H9 (cell line): Measurements from ENCODE around the gene STX8. TPM values are rescaled to one million over a fixed set of nuclear protein-coding genes. Genes with fewer than 3 reads are reported as not detected.

ENCODE experiments used
- DNase-seq: peaks from one replicate; pipeline ENCODE4 v3.0.0-alpha.2; 2017
- H2AFZ ChIP-seq: one replicate; pipeline ENCODE4 v1.6.1; 2013; ENCODE audit warnings: mild to moderate bottlenecking, low read length, control low read depth, moderate library complexity
- H2AK5ac ChIP-seq: 2 replicates; pipeline ENCODE4 v1.6.1; 2013; ENCODE audit warnings: low read length, control low read depth, mixed read lengths; ENCODE audit not compliant: insufficient read length
- H2BK120ac ChIP-seq: one replicate; pipeline ENCODE4 v1.6.1; 2013; ENCODE audit warnings: low read depth, mild to moderate bottlenecking, low read length, control low read depth, inconsistent platforms; ENCODE audit not compliant: poor library complexity, severe bottlenecking
- H2BK12ac ChIP-seq: 2 replicates; pipeline ENCODE4 v1.6.1; 2013; ENCODE audit warnings: low read length, control low read depth, mixed read lengths, low read depth; ENCODE audit not compliant: insufficient read length
- H2BK15ac ChIP-seq: 2 replicates; pipeline ENCODE4 v1.6.1; 2013; ENCODE audit warnings: low read depth, low read length, control low read depth
- H2BK20ac ChIP-seq: one replicate; pipeline ENCODE4 v1.6.1; 2013; ENCODE audit warnings: low read depth, mild to moderate bottlenecking, low read length, control low read depth, inconsistent platforms; ENCODE audit not compliant: poor library complexity, severe bottlenecking
- H2BK5ac ChIP-seq: 2 replicates; pipeline ENCODE4 v1.6.1; 2013; ENCODE audit warnings: low read length, control low read depth, mixed read lengths; ENCODE audit not compliant: insufficient read length
- H3K14ac ChIP-seq: 2 replicates; pipeline ENCODE4 v1.6.1; 2013; ENCODE audit warnings: low read length, control low read depth; ENCODE audit not compliant: insufficient read depth
- H3K18ac ChIP-seq: 2 replicates; pipeline ENCODE4 v1.6.1; 2013; ENCODE audit warnings: low read depth, mild to moderate bottlenecking, mixed read lengths, low read length, control low read depth; ENCODE audit not compliant: insufficient read length
- H3K23ac ChIP-seq: 2 replicates; pipeline ENCODE4 v1.6.1; 2013; ENCODE audit warnings: low read length, control low read depth, mixed read lengths, low read depth; ENCODE audit not compliant: insufficient read length
- H3K23me2 ChIP-seq: 2 replicates; pipeline ENCODE4 v1.6.1; 2013; ENCODE audit warnings: low read depth, mild to moderate bottlenecking, mixed read lengths, low read length, control low read depth; ENCODE audit not compliant: insufficient read length, poor library complexity, severe bottlenecking
- H3K27ac ChIP-seq: 2 replicates; pipeline ENCODE4 v1.5.1; 2013; ENCODE audit warnings: low read length, control low read depth, mixed read lengths, low read depth; ENCODE audit not compliant: insufficient read length
- H3K27me3 ChIP-seq: 2 replicates; pipeline ENCODE4 v1.6.1; 2013; ENCODE audit warnings: low read length, control low read depth, inconsistent platforms; ENCODE audit not compliant: insufficient read depth
- H3K4ac ChIP-seq: 2 replicates; pipeline ENCODE4 v1.6.1; 2013; ENCODE audit warnings: low read depth, mild to moderate bottlenecking, control low read depth, inconsistent platforms, low read length, moderate library complexity
- H3K4me1 ChIP-seq: 2 replicates; pipeline ENCODE4 v1.6.1; 2013; ENCODE audit warnings: low read length, control low read depth, inconsistent platforms; ENCODE audit not compliant: insufficient read depth
- H3K4me2 ChIP-seq: 2 replicates; pipeline ENCODE4 v1.6.1; 2013; ENCODE audit warnings: low read length, control low read depth, mixed read lengths; ENCODE audit not compliant: insufficient read length, insufficient read depth
- H3K56ac ChIP-seq: 2 replicates; pipeline ENCODE4 v1.6.1; 2013; ENCODE audit warnings: low read depth, mild to moderate bottlenecking, mixed read lengths, low read length, control low read depth; ENCODE audit not compliant: insufficient read length
- H3K79me1 ChIP-seq: 2 replicates; pipeline ENCODE4 v1.6.1; 2013; ENCODE audit warnings: low read depth, mild to moderate bottlenecking, moderate library complexity, low read length, control low read depth, inconsistent platforms; ENCODE audit not compliant: insufficient read depth, poor library complexity, severe bottlenecking
- H3K79me2 ChIP-seq: 2 replicates; pipeline ENCODE4 v1.6.1; 2013; ENCODE audit warnings: low read length, control low read depth, inconsistent platforms; ENCODE audit not compliant: insufficient read depth
- H3K9ac ChIP-seq: 2 replicates; pipeline ENCODE4 v1.6.1; 2013; ENCODE audit warnings: low read length, control low read depth, mixed read lengths; ENCODE audit not compliant: insufficient read length; ENCODE audit errors: extremely low read depth
- H3K9me3 ChIP-seq: one replicate; pipeline ENCODE4 v1.6.1; 2013; ENCODE audit warnings: low read depth, low read length, inconsistent platforms; ENCODE audit not compliant: control insufficient read depth
- H3T11ph ChIP-seq: one replicate; pipeline ENCODE4 v1.6.1; 2013; ENCODE audit warnings: mild to moderate bottlenecking, low read length, control low read depth, inconsistent platforms
- H4K20me1 ChIP-seq: one replicate; pipeline ENCODE4 v1.6.1; 2013; ENCODE audit not compliant: control insufficient read depth, insufficient read length, insufficient read depth
- H4K5ac ChIP-seq: 2 replicates; pipeline ENCODE4 v1.6.1; 2013; ENCODE audit warnings: low read depth, mild to moderate bottlenecking, mixed read lengths, low read length, control low read depth; ENCODE audit not compliant: insufficient read length
- H4K8ac ChIP-seq: replicated peaks from 2 replicates; pipeline ENCODE4 v1.6.1; 2013; ENCODE audit warnings: low read length, control low read depth, mixed read lengths, low read depth; ENCODE audit not compliant: insufficient read length
- H4K91ac ChIP-seq: 2 replicates; pipeline ENCODE4 v1.6.1; 2013; ENCODE audit warnings: low read depth, mild to moderate bottlenecking, moderate library complexity, mixed read lengths, low read length, control low read depth; ENCODE audit not compliant: insufficient read length
- H3K27ac Mint-ChIP-seq, 3 experiments: 2 replicates in 2 of 3; 3 replicates in 1 of 3; pipeline ENCODE4 v1.8.0; 2020 to 2021; ENCODE audit warnings: mixed read lengths in 3 of 3, mild to moderate bottlenecking in 1 of 3, moderate library complexity in 1 of 3
- H3K27me3 Mint-ChIP-seq: 2 replicates; pipeline ENCODE4 v1.8.0; 2021; ENCODE audit warnings: low read depth, mild to moderate bottlenecking, moderate library complexity, mixed read lengths
- H3K36me3 Mint-ChIP-seq, 3 experiments: 2 replicates in 2 of 3; 3 replicates in 1 of 3; pipeline ENCODE4 v1.8.0; 2020 to 2021; ENCODE audit warnings: low read depth in 3 of 3, mixed read lengths in 3 of 3; ENCODE audit not compliant: insufficient read depth in 1 of 3
- H3K4me1 Mint-ChIP-seq, 2 experiments: 2 replicates each; pipeline ENCODE4 v1.8.0; 2020; ENCODE audit warnings: mixed read lengths in 2 of 2
- H3K4me3 Mint-ChIP-seq, 2 experiments: 2 replicates in 1 of 2; 3 replicates in 1 of 2; pipeline ENCODE4 v1.8.0; 2020 to 2021; ENCODE audit warnings: mild to moderate bottlenecking in 2 of 2, mixed read lengths in 2 of 2, moderate library complexity in 1 of 2
- H3K9me3 Mint-ChIP-seq, 2 experiments: 2 replicates in 1 of 2; 3 replicates in 1 of 2; pipeline ENCODE4 v1.8.0; 2020; ENCODE audit warnings: mild to moderate bottlenecking in 2 of 2, mixed read lengths in 2 of 2, moderate library complexity in 1 of 2
- whole genome bisulfite sequencing: extraction: QIAGEN DNeasy Blood & Tissue Kit; methylation state at CpG from one replicate; pipeline ENCODE4 v1.1.7; 2013; ENCODE audit warnings: missing lambda C conversion rate, low lambda C conversion rate, mixed read lengths; ENCODE audit not compliant: insufficient read length; ENCODE audit errors: extremely low coverage; 5-methylcytosine and 5-hydroxymethylcytosine counted together
- total RNA-seq: library from RNA; stranded (reverse); gene quantifications from 2 replicates; pipeline ENCODE4 v1.2.1, GENCODE V29; 2021
- TF ChIP-seq, protein P1 (sequence below): fragments of 200-600 bp; sonication (generic); conservative IDR thresholded peaks from 3 replicates; pipeline ENCODE4 v1.8.0; 2021; ENCODE audit warnings: antibody characterized with exemption, mild to moderate bottlenecking

Gene STX8
- total RNA-seq, 1 experiment from 2014 or later: 55.1 TPM

DNA sequence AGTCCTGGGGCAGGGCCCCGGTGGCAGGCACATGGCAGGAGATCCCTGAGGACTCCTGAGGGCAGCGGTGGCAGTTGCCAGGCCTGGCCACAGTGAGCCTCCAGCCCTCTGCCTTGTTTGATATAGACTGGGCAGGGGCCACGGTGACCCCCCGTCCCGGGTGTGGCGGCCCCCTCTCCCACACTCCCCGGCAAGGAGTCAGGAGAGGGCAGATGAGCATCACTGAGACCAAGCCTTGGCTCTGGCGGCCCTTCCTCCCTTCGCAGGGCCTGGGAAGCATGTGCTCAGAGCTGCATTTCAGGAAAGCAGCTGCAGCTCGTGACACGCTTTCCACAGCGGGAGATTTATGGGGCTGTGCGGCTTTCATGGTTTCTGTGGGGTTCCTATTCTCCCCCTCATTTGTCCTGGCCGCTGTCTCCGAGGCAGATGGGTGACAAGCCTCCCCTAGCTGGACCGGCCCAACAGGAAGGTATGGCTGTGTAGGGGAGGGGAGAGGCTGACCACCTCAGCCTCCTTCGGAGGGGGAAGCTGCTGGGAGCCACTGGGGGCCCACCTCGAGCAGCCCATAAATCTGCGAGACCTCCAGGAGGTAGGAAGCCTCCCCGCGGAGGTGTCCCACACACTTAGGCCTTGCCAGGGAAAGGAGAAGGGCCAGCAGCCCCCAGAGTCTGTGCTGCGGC lies 342.9 kb downstream of the STX8 start:
- no peaks in the 10 kb centered on the region; the same call in 1 of the 2 replicates for H3K27me3 Mint-ChIP-seq
- peaks cover 0 to 2% of the 10 kb centered on the region in 2 experiments; a peak in 1 of 4 replicates for H3K4me1 Mint-ChIP-seq
- no peaks in the 10 kb centered on the region for H4K20me1 ChIP-seq
- H2BK5ac ChIP-seq: no peak overlapping the region
- no peak overlapping the region for H3K27ac ChIP-seq
- H3K14ac ChIP-seq: no peak overlapping the region
- H3K18ac ChIP-seq: no peak overlapping the region
- no peaks in the 10 kb centered on the region for H3K9me3 Mint-ChIP-seq
- H3K4me1 ChIP-seq: no peaks in the 10 kb centered on the region; the same call in 1 of the 2 replicates
- no peaks in the 10 kb centered on the region for H3K9me3 ChIP-seq
- no peaks in the 10 kb centered on the region for H3K79me2 ChIP-seq
- H3K4ac ChIP-seq: no peak overlapping the region
- no peak overlapping the region for H2BK15ac ChIP-seq
- H3K27ac Mint-ChIP-seq: no peak overlapping the region
- no peak overlapping the region for H2BK20ac ChIP-seq
- H3T11ph ChIP-seq: no peak overlapping the region
- no peak overlapping the region for H4K91ac ChIP-seq
- H3K27me3 ChIP-seq: no peaks in the 10 kb centered on the region
- TF ChIP-seq, protein P1, sequence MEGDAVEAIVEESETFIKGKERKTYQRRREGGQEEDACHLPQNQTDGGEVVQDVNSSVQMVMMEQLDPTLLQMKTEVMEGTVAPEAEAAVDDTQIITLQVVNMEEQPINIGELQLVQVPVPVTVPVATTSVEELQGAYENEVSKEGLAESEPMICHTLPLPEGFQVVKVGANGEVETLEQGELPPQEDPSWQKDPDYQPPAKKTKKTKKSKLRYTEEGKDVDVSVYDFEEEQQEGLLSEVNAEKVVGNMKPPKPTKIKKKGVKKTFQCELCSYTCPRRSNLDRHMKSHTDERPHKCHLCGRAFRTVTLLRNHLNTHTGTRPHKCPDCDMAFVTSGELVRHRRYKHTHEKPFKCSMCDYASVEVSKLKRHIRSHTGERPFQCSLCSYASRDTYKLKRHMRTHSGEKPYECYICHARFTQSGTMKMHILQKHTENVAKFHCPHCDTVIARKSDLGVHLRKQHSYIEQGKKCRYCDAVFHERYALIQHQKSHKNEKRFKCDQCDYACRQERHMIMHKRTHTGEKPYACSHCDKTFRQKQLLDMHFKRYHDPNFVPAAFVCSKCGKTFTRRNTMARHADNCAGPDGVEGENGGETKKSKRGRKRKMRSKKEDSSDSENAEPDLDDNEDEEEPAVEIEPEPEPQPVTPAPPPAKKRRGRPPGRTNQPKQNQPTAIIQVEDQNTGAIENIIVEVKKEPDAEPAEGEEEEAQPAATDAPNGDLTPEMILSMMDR: no peak
- no peak overlapping the region for H2BK120ac ChIP-seq
- H3K9ac ChIP-seq: no peak overlapping the region
- H3K23me2 ChIP-seq: no peaks in the 10 kb centered on the region
- no peak overlapping the region for H3K4me2 ChIP-seq
- H3K79me1 ChIP-seq: no peaks in the 10 kb centered on the region
- H4K8ac ChIP-seq: no peak overlapping the region
- no peak overlapping the region for H2AFZ ChIP-seq
- H3K36me3 Mint-ChIP-seq: no peaks in the 10 kb centered on the region
- H4K5ac ChIP-seq: no peak overlapping the region
- no peak for DNase-seq
- no peak overlapping the region for H2BK12ac ChIP-seq
- no peak overlapping the region for H3K23ac ChIP-seq
- H3K56ac ChIP-seq: no peak overlapping the region
- WGBS: no CpG with 5 or more reads among the region's 22 CpGs
- no peak overlapping the region for H3K4me3 Mint-ChIP-seq
- no peak overlapping the region for H2AK5ac ChIP-seq
